ENCODE data around the gene INPP5D.

INPP5D gene

DNA sequence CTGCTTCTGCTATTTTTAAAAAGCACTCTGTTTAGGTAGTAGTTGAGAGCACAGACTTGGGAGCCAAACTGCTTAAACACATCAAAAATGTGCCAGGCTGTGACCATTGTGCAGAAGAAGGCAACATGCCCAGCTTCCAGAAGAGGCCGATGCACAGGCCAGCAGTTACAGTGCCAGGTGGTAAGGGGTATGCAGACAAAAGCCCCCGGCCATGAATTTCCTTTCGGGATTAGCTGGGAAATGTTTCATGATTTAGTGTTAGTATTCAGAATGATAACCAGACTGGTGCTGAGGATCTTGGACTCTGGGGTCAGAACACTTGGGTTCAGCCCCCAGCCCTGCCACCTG lies 151.4 kb downstream of the INPP5D start:
- Histone ChIP-seq H3K9ac (ENCODE audit: low read depth, low read length) (no peak overlapping the region), H3K27me3 (ENCODE audit: insufficient read depth, low read length, poor library complexity) (no peaks in the 10 kb centered on the region)

DNA sequence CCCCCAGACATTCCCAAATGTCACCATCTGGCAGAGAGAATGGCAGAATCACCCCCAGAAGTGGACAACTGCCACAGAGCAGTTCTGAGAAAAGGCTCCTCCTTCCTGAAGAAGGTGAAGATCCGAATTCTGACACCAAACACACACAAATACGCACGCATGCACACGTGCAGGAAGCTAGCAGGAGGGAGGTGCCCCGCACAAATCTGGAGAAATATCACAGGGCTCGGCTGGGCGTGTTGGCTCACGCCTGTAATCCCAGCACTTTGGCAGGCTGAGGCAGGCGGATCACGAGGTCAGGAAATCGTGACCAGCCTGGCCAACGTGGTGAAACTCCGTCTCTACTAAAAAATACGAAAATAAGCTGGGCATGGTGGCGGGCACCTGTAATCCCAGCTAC lies 152.9 kb downstream of the INPP5D start:
- Histone ChIP-seq H3K4me3 (ENCODE audit: low read depth in 1 of 2, low read length in 2 of 2) (no peak overlapping the region), H3K36me3 (ENCODE audit: insufficient read depth, low read length) (no peaks in the 10 kb centered on the region), H3K79me2 (ENCODE audit: insufficient read depth, low read length) (no peaks in the 10 kb centered on the region), H4K20me1 (ENCODE audit: insufficient read depth, low read length) (no peaks in the 10 kb centered on the region), H3K4me2 (ENCODE audit: insufficient read depth, low read length) (no peak overlapping the region), H3K9ac (ENCODE audit: low read depth, low read length) (no peak overlapping the region), H3K9me3 (ENCODE audit: insufficient read depth, low read length, severe bottlenecking) (no peaks in the 10 kb centered on the region), H3K27ac (ENCODE audit: low read length) (no peak overlapping the region), H3K4me1 (ENCODE audit: insufficient read depth, low read length) (no peaks in the 10 kb centered on the region), H2AFZ (ENCODE audit: low read depth, low read length) (no peak overlapping the region), H3K27me3 (ENCODE audit: insufficient read depth, low read length, poor library complexity) (no peaks in the 10 kb centered on the region)
- DNase-seq (no peak), ATAC-seq (ENCODE audit: insufficient read depth, low read depth) (no peak)
- TF ChIP-seq, protein P1, sequence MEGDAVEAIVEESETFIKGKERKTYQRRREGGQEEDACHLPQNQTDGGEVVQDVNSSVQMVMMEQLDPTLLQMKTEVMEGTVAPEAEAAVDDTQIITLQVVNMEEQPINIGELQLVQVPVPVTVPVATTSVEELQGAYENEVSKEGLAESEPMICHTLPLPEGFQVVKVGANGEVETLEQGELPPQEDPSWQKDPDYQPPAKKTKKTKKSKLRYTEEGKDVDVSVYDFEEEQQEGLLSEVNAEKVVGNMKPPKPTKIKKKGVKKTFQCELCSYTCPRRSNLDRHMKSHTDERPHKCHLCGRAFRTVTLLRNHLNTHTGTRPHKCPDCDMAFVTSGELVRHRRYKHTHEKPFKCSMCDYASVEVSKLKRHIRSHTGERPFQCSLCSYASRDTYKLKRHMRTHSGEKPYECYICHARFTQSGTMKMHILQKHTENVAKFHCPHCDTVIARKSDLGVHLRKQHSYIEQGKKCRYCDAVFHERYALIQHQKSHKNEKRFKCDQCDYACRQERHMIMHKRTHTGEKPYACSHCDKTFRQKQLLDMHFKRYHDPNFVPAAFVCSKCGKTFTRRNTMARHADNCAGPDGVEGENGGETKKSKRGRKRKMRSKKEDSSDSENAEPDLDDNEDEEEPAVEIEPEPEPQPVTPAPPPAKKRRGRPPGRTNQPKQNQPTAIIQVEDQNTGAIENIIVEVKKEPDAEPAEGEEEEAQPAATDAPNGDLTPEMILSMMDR (IDR thresholded peaks at IDR 0.05; ENCODE audit: borderline replicate concordance, extremely low read depth, low read length, poor library complexity, severe bottlenecking), result no peak
- no peak for TF ChIP-seq EZH2 (IDR thresholded peaks at IDR 0.05; ENCODE audit: borderline replicate concordance, low read depth, low read length, severe bottlenecking)

More for the DNA sequence above, 151.4 kb downstream of the INPP5D start:
- H3K4me3 ChIP-seq (ENCODE audit: low read depth in 1 of 2, low read length in 2 of 2), result no peak overlapping the region
- no peak for TF ChIP-seq EZH2 (IDR thresholded peaks at IDR 0.05; ENCODE audit: borderline replicate concordance, low read depth, low read length, severe bottlenecking)
- TF ChIP-seq, protein P1 (IDR thresholded peaks at IDR 0.05; ENCODE audit: borderline replicate concordance, extremely low read depth, low read length, poor library complexity, severe bottlenecking), result no peak
- DNase-seq (no peak), ATAC-seq (ENCODE audit: insufficient read depth, low read depth) (no peak)
- no peak overlapping the region for H3K4me2 ChIP-seq (ENCODE audit: insufficient read depth, low read length)
- H2AFZ ChIP-seq (ENCODE audit: low read depth, low read length), result no peak overlapping the region
- H3K36me3 ChIP-seq (ENCODE audit: insufficient read depth, low read length), result 0 out of 2 replicates have a peak, but pooled peaks cover 2% of the 10 kb centered on the region
- H4K20me1 ChIP-seq (ENCODE audit: insufficient read depth, low read length), result no peaks in the 10 kb centered on the region
- H3K27ac ChIP-seq (ENCODE audit: low read length), result no peak overlapping the region
- H3K4me1 ChIP-seq (ENCODE audit: insufficient read depth, low read length), result no peaks in the 10 kb centered on the region
- no peaks in the 10 kb centered on the region for H3K9me3 ChIP-seq (ENCODE audit: insufficient read depth, low read length, severe bottlenecking)
- no peaks in the 10 kb centered on the region for H3K79me2 ChIP-seq (ENCODE audit: insufficient read depth, low read length)

DNA sequence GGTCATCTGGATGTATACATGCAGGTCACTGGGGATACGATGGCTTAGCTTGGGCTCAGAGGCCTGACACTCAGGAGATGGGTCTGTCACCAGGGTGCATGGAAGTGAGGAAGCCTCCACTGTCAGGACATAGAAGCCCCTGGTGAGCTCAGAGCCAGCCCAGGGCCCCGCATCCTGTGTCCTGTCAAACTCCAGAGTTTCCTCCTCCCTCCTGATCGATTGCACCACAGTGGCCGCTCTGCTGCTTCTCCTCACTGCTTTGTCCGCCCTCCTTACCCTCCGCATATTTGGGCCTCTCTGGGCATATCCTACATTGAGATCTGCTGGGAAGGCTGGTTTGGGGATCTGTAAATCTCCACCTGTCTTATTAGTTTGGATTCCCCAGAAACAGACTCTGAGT lies 153.8 kb downstream of the INPP5D start:
- Histone ChIP-seq H3K27ac (ENCODE audit: low read length) (no peak overlapping the region), H3K9ac (ENCODE audit: low read depth, low read length) (no peak overlapping the region), H2AFZ (ENCODE audit: low read depth, low read length) (no peak overlapping the region), H3K4me1 (ENCODE audit: insufficient read depth, low read length) (no peaks in the 10 kb centered on the region), H4K20me1 (ENCODE audit: insufficient read depth, low read length) (no peaks in the 10 kb centered on the region), H3K9me3 (ENCODE audit: insufficient read depth, low read length, severe bottlenecking) (no peaks in the 10 kb centered on the region), H3K27me3 (ENCODE audit: insufficient read depth, low read length, poor library complexity) (no peaks in the 10 kb centered on the region), H3K36me3 (ENCODE audit: insufficient read depth, low read length) (no peaks in the 10 kb centered on the region), H3K4me2 (ENCODE audit: insufficient read depth, low read length) (no peak overlapping the region), H3K79me2 (ENCODE audit: insufficient read depth, low read length) (no peaks in the 10 kb centered on the region), H3K4me3 (ENCODE audit: low read depth in 1 of 2, low read length in 2 of 2) (no peak overlapping the region)
- TF ChIP-seq, protein P1 (IDR thresholded peaks at IDR 0.05; ENCODE audit: borderline replicate concordance, extremely low read depth, low read length, poor library complexity, severe bottlenecking), result no peak
- no peak for TF ChIP-seq EZH2 (IDR thresholded peaks at IDR 0.05; ENCODE audit: borderline replicate concordance, low read depth, low read length, severe bottlenecking)
- no peak for ATAC-seq (ENCODE audit: insufficient read depth, low read depth)
- no peak for DNase-seq

DNA sequence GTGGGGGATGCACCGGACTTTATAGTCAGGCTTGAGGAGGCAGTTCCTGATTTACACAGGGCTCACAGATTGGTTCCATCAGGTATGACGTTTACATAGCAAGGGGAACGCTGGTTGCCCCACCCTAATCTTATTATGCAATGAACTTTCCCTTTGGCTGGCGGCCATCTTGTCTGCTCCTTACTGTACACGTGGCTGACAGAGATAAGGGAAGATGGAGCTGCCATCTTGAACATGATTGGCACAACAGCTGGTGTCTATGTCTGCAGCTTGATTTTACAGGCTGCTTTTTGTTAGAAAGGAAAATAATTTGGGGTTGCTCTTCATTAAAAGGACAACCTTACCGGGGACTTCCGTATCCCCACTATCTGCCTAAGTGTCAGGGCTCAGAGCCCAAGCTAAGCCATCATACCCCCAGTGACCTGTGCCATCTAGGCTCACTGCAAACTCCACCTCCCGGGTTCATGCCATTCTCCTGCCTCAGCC lies 157.8 kb downstream of the INPP5D start:
- Histone ChIP-seq H3K4me2 (ENCODE audit: insufficient read depth, low read length) (no peak overlapping the region), H3K27ac (ENCODE audit: low read length) (no peak overlapping the region), H3K27me3 (ENCODE audit: insufficient read depth, low read length, poor library complexity) (no peaks in the 10 kb centered on the region), H2AFZ (ENCODE audit: low read depth, low read length) (no peak overlapping the region), H3K4me3 (ENCODE audit: low read depth in 1 of 2, low read length in 2 of 2) (no peak overlapping the region), H3K36me3 (ENCODE audit: insufficient read depth, low read length) (no peaks in the 10 kb centered on the region), H3K9ac (ENCODE audit: low read depth, low read length) (no peak overlapping the region), H4K20me1 (ENCODE audit: insufficient read depth, low read length) (no peaks in the 10 kb centered on the region), H3K79me2 (ENCODE audit: insufficient read depth, low read length) (no peaks in the 10 kb centered on the region), H3K4me1 (ENCODE audit: insufficient read depth, low read length) (no peaks in the 10 kb centered on the region), H3K9me3 (ENCODE audit: insufficient read depth, low read length, severe bottlenecking) (no peaks in the 10 kb centered on the region)
- DNase-seq, result no peak
- TF ChIP-seq, protein P1 (IDR thresholded peaks at IDR 0.05; ENCODE audit: borderline replicate concordance, extremely low read depth, low read length, poor library complexity, severe bottlenecking), result no peak
- TF ChIP-seq EZH2 (IDR thresholded peaks at IDR 0.05; ENCODE audit: borderline replicate concordance, low read depth, low read length, severe bottlenecking), result no peak
- no peak for ATAC-seq (ENCODE audit: insufficient read depth, low read depth)
